GM12872 (cell line): Measurements from ENCODE around the gene ZNF507.

ENCODE experiments used
- TF ChIP-seq, protein P1 (sequence below): IDR thresholded peaks from 3 replicates; pipeline ENCODE4 v1.5.1; 2011; ENCODE audit warnings: low read depth, mild to moderate bottlenecking, low read length, moderate library complexity; ENCODE audit not compliant: insufficient read depth

The ZNF507 gene

DNA sequence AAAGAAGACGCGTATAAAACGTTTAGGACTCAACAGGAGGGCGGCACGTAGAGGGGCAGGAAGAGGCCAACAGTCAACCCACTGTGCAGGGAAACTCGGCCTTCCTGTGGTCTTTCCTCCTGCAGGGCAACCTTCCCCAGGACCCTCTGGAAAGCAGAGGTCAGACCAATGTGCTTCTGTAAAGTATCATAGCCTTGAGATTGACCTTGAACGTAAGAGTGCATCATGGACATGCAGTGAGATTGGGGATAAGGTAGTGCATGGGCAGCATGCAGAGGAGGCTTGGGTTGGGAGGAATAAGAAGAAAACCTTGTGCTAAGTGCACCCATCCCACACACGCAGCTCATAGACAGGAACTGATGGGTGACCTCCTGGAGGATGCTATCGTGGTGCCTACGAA is 34.0 kb upstream of the ZNF507 start:
- TF ChIP-seq, protein P1, sequence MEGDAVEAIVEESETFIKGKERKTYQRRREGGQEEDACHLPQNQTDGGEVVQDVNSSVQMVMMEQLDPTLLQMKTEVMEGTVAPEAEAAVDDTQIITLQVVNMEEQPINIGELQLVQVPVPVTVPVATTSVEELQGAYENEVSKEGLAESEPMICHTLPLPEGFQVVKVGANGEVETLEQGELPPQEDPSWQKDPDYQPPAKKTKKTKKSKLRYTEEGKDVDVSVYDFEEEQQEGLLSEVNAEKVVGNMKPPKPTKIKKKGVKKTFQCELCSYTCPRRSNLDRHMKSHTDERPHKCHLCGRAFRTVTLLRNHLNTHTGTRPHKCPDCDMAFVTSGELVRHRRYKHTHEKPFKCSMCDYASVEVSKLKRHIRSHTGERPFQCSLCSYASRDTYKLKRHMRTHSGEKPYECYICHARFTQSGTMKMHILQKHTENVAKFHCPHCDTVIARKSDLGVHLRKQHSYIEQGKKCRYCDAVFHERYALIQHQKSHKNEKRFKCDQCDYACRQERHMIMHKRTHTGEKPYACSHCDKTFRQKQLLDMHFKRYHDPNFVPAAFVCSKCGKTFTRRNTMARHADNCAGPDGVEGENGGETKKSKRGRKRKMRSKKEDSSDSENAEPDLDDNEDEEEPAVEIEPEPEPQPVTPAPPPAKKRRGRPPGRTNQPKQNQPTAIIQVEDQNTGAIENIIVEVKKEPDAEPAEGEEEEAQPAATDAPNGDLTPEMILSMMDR, result no peak

GRCh38 chr19:32313569-32314265 is 31.7 kb upstream of the ZNF507 start:
- TF ChIP-seq, protein P1, result no peak

DNA sequence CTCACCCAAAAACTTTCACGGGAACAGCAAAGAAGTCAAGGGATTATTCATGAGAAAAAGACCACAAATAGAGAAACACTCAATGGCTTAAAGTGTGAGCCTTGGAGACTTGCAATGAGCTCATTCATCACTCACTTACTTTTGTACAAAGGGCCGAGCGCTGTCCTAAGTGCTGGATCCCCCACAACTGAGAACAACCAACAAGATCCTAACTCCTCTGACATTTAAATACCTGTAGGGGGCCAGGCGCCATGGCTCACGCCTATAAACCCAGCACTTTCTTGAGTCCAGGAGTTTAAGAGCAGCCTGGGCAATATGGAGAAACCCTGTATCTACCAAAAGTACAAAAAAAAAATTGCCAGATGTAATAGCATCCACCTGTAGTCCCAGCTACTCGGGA is 29.4 kb upstream of the ZNF507 start:
- TF ChIP-seq, protein P1, result no peak

- TF ChIP-seq, protein P1, result no peak
Observed at GRCh38 chr19:32317086-32317485, 28.3 kb upstream of the ZNF507 start.

DNA sequence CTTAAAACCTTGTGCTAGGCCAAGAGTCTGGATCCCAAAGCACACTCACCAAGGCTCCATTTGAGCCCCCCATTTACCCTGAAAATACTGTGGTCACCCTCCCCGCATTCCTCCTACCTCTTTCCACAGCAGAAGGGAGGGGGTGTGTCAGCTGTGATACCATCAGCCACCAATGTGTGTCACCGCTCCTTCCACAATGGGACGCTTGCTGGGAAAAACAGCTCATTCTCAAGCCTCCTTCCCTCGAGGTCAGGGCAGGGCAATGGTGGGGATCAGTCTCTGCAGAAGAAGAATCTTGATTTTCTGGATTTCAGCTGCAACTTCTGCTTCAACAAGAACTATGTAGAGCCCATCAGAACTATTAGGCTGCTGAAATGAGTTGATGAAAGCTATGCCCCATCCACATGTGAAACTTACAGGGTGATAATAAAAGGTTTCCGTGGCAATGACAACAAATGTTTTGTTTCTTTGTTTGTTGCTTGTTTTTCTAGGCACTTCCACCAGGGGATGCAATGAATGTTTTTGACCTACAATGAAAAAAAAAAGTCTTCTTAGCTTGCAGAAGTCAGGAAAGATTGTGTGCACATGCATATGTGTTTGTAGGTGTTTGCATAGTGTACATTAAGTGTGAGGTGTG is 26.4 kb upstream of the ZNF507 start:
- TF ChIP-seq, protein P1, result peak; percentile 46; the same call in 2 of the 3 replicates

- TF ChIP-seq, protein P1, result no peak
Observed at GRCh38 chr19:32322541-32322940, 22.9 kb upstream of the ZNF507 start.

DNA sequence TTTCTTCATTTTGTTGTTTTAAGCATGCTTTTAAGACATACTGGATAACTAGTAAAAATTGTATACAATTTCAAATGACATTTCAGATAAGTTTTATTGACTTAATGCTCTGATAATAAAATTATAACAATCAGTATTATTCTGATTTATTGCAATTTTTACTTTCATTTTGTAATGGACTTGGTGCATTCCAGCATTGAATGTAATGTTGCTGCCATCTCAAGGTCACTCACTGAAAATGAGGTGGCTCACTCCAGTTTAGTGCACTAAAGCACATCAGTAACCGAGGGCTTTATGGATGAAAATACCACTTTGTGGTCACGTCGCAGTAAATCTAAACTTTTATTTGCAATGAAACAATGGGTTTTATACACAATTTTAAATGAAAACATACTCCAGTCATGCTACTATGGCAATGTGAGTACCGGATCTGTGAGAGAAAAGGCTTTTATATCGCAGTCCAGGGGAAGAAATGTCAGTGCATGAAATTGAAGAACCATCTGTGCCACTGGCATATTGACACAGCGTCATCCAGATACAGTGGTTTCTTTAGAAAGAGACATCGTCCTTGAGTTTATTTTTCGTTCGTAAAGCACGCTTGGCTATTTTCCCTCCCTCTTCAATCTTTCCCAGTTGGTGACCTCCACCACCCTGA is 20.7 kb upstream of the ZNF507 start:
- TF ChIP-seq, protein P1, result no peak
